ENCODE measurements around the gene ARRDC5.

DNA sequence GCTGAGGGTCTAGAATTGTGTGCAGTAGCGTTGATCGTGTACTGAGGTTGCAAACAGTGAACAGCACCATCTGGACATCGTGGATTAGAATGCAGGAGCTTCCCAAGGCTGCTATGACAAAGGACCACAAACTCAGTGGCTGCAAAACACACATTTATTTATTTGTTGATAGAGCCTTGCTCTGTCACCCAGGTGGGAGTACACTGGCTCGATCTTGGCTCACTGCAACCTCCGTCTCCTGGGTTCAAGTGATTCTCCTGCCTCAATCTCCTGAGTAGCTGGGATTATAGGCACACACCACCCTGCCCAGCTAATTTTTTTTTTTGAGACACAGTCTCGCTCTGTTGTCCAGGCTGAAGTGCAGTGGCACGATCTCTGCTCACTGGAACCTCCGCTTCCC is 4.3 kb upstream of the ARRDC5 start:
- TF ChIP-seq, protein P1, sequence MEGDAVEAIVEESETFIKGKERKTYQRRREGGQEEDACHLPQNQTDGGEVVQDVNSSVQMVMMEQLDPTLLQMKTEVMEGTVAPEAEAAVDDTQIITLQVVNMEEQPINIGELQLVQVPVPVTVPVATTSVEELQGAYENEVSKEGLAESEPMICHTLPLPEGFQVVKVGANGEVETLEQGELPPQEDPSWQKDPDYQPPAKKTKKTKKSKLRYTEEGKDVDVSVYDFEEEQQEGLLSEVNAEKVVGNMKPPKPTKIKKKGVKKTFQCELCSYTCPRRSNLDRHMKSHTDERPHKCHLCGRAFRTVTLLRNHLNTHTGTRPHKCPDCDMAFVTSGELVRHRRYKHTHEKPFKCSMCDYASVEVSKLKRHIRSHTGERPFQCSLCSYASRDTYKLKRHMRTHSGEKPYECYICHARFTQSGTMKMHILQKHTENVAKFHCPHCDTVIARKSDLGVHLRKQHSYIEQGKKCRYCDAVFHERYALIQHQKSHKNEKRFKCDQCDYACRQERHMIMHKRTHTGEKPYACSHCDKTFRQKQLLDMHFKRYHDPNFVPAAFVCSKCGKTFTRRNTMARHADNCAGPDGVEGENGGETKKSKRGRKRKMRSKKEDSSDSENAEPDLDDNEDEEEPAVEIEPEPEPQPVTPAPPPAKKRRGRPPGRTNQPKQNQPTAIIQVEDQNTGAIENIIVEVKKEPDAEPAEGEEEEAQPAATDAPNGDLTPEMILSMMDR (IDR thresholded peaks at IDR 0.05; ENCODE audit: low read length): no peak
- no peak for TF ChIP-seq EZH2phosphoT487 (IDR thresholded peaks at IDR 0.05; ENCODE audit: low read length)
